Measurements from ENCODE around the gene CTDSPL2.

DNA sequence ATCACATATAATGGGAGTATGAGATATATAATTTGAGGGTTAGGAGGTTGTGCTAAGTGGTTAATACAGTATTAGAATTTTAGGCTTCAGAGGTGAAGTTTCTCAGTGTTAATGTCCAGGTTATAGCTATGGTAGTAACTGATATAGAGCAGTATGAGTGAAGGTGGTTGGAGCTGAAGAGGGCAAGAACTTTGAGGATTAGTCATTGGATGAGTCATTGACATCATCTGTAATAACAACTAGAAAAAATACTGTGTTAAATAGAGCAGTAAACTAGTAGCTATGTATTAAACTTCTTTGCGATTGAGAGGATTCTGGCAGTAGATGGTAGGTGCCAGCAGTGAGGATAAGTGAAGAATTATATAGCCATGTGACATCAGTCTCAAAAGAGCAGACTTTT is 62.0 kb downstream of the CTDSPL2 start:
- TF ChIP-seq, protein P1, sequence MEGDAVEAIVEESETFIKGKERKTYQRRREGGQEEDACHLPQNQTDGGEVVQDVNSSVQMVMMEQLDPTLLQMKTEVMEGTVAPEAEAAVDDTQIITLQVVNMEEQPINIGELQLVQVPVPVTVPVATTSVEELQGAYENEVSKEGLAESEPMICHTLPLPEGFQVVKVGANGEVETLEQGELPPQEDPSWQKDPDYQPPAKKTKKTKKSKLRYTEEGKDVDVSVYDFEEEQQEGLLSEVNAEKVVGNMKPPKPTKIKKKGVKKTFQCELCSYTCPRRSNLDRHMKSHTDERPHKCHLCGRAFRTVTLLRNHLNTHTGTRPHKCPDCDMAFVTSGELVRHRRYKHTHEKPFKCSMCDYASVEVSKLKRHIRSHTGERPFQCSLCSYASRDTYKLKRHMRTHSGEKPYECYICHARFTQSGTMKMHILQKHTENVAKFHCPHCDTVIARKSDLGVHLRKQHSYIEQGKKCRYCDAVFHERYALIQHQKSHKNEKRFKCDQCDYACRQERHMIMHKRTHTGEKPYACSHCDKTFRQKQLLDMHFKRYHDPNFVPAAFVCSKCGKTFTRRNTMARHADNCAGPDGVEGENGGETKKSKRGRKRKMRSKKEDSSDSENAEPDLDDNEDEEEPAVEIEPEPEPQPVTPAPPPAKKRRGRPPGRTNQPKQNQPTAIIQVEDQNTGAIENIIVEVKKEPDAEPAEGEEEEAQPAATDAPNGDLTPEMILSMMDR (IDR thresholded peaks at IDR 0.05 in 8 of 11, conservative IDR thresholded peaks at IDR 0.05 in 3 of 11): no peak
- no peak for TF ChIP-seq POLR2A (IDR thresholded peaks at IDR 0.05)
